H9 (cell line): Measurements from ENCODE around the gene IPP. TPM values are rescaled to one million over a fixed set of nuclear protein-coding genes. Genes with fewer than 3 reads are reported as not detected.

Source experiments
- DNase-seq: peaks from one replicate; pipeline ENCODE4 v3.0.0-alpha.2; 2017
- H2AFZ ChIP-seq: one replicate; pipeline ENCODE4 v1.6.1; 2013; ENCODE audit warnings: mild to moderate bottlenecking, low read length, control low read depth, moderate library complexity
- H2AK5ac ChIP-seq: 2 replicates; pipeline ENCODE4 v1.6.1; 2013; ENCODE audit warnings: low read length, control low read depth, mixed read lengths; ENCODE audit not compliant: insufficient read length
- H2BK120ac ChIP-seq: one replicate; pipeline ENCODE4 v1.6.1; 2013; ENCODE audit warnings: low read depth, mild to moderate bottlenecking, low read length, control low read depth, inconsistent platforms; ENCODE audit not compliant: poor library complexity, severe bottlenecking
- H2BK12ac ChIP-seq: 2 replicates; pipeline ENCODE4 v1.6.1; 2013; ENCODE audit warnings: low read length, control low read depth, mixed read lengths, low read depth; ENCODE audit not compliant: insufficient read length
- H2BK15ac ChIP-seq: 2 replicates; pipeline ENCODE4 v1.6.1; 2013; ENCODE audit warnings: low read depth, low read length, control low read depth
- H2BK20ac ChIP-seq: one replicate; pipeline ENCODE4 v1.6.1; 2013; ENCODE audit warnings: low read depth, mild to moderate bottlenecking, low read length, control low read depth, inconsistent platforms; ENCODE audit not compliant: poor library complexity, severe bottlenecking
- H2BK5ac ChIP-seq: 2 replicates; pipeline ENCODE4 v1.6.1; 2013; ENCODE audit warnings: low read length, control low read depth, mixed read lengths; ENCODE audit not compliant: insufficient read length
- H3K14ac ChIP-seq: 2 replicates; pipeline ENCODE4 v1.6.1; 2013; ENCODE audit warnings: low read length, control low read depth; ENCODE audit not compliant: insufficient read depth
- H3K18ac ChIP-seq: 2 replicates; pipeline ENCODE4 v1.6.1; 2013; ENCODE audit warnings: low read depth, mild to moderate bottlenecking, mixed read lengths, low read length, control low read depth; ENCODE audit not compliant: insufficient read length
- H3K23ac ChIP-seq: 2 replicates; pipeline ENCODE4 v1.6.1; 2013; ENCODE audit warnings: low read length, control low read depth, mixed read lengths, low read depth; ENCODE audit not compliant: insufficient read length
- H3K23me2 ChIP-seq: 2 replicates; pipeline ENCODE4 v1.6.1; 2013; ENCODE audit warnings: low read depth, mild to moderate bottlenecking, mixed read lengths, low read length, control low read depth; ENCODE audit not compliant: insufficient read length, poor library complexity, severe bottlenecking
- H3K27ac ChIP-seq: 2 replicates; pipeline ENCODE4 v1.5.1; 2013; ENCODE audit warnings: low read length, control low read depth, mixed read lengths, low read depth; ENCODE audit not compliant: insufficient read length
- H3K27me3 ChIP-seq: 2 replicates; pipeline ENCODE4 v1.6.1; 2013; ENCODE audit warnings: low read length, control low read depth, inconsistent platforms; ENCODE audit not compliant: insufficient read depth
- H3K4ac ChIP-seq: 2 replicates; pipeline ENCODE4 v1.6.1; 2013; ENCODE audit warnings: low read depth, mild to moderate bottlenecking, control low read depth, inconsistent platforms, low read length, moderate library complexity
- H3K4me1 ChIP-seq: 2 replicates; pipeline ENCODE4 v1.6.1; 2013; ENCODE audit warnings: low read length, control low read depth, inconsistent platforms; ENCODE audit not compliant: insufficient read depth
- H3K4me2 ChIP-seq: 2 replicates; pipeline ENCODE4 v1.6.1; 2013; ENCODE audit warnings: low read length, control low read depth, mixed read lengths; ENCODE audit not compliant: insufficient read length, insufficient read depth
- H3K56ac ChIP-seq: 2 replicates; pipeline ENCODE4 v1.6.1; 2013; ENCODE audit warnings: low read depth, mild to moderate bottlenecking, mixed read lengths, low read length, control low read depth; ENCODE audit not compliant: insufficient read length
- H3K79me1 ChIP-seq: 2 replicates; pipeline ENCODE4 v1.6.1; 2013; ENCODE audit warnings: low read depth, mild to moderate bottlenecking, moderate library complexity, low read length, control low read depth, inconsistent platforms; ENCODE audit not compliant: insufficient read depth, poor library complexity, severe bottlenecking
- H3K79me2 ChIP-seq: 2 replicates; pipeline ENCODE4 v1.6.1; 2013; ENCODE audit warnings: low read length, control low read depth, inconsistent platforms; ENCODE audit not compliant: insufficient read depth
- H3K9ac ChIP-seq: 2 replicates; pipeline ENCODE4 v1.6.1; 2013; ENCODE audit warnings: low read length, control low read depth, mixed read lengths; ENCODE audit not compliant: insufficient read length; ENCODE audit errors: extremely low read depth
- H3K9me3 ChIP-seq: one replicate; pipeline ENCODE4 v1.6.1; 2013; ENCODE audit warnings: low read depth, low read length, inconsistent platforms; ENCODE audit not compliant: control insufficient read depth
- H3T11ph ChIP-seq: one replicate; pipeline ENCODE4 v1.6.1; 2013; ENCODE audit warnings: mild to moderate bottlenecking, low read length, control low read depth, inconsistent platforms
- H4K20me1 ChIP-seq: one replicate; pipeline ENCODE4 v1.6.1; 2013; ENCODE audit not compliant: control insufficient read depth, insufficient read length, insufficient read depth
- H4K5ac ChIP-seq: 2 replicates; pipeline ENCODE4 v1.6.1; 2013; ENCODE audit warnings: low read depth, mild to moderate bottlenecking, mixed read lengths, low read length, control low read depth; ENCODE audit not compliant: insufficient read length
- H4K8ac ChIP-seq: replicated peaks from 2 replicates; pipeline ENCODE4 v1.6.1; 2013; ENCODE audit warnings: low read length, control low read depth, mixed read lengths, low read depth; ENCODE audit not compliant: insufficient read length
- H4K91ac ChIP-seq: 2 replicates; pipeline ENCODE4 v1.6.1; 2013; ENCODE audit warnings: low read depth, mild to moderate bottlenecking, moderate library complexity, mixed read lengths, low read length, control low read depth; ENCODE audit not compliant: insufficient read length
- H3K27ac Mint-ChIP-seq, 3 experiments: 2 replicates in 2 of 3; 3 replicates in 1 of 3; pipeline ENCODE4 v1.8.0; 2020 to 2021; ENCODE audit warnings: mixed read lengths in 3 of 3, mild to moderate bottlenecking in 1 of 3, moderate library complexity in 1 of 3
- H3K27me3 Mint-ChIP-seq: 2 replicates; pipeline ENCODE4 v1.8.0; 2021; ENCODE audit warnings: low read depth, mild to moderate bottlenecking, moderate library complexity, mixed read lengths
- H3K36me3 Mint-ChIP-seq, 3 experiments: 2 replicates in 2 of 3; 3 replicates in 1 of 3; pipeline ENCODE4 v1.8.0; 2020 to 2021; ENCODE audit warnings: low read depth in 3 of 3, mixed read lengths in 3 of 3; ENCODE audit not compliant: insufficient read depth in 1 of 3
- H3K4me1 Mint-ChIP-seq, 2 experiments: 2 replicates each; pipeline ENCODE4 v1.8.0; 2020; ENCODE audit warnings: mixed read lengths in 2 of 2
- H3K4me3 Mint-ChIP-seq, 2 experiments: 2 replicates in 1 of 2; 3 replicates in 1 of 2; pipeline ENCODE4 v1.8.0; 2020 to 2021; ENCODE audit warnings: mild to moderate bottlenecking in 2 of 2, mixed read lengths in 2 of 2, moderate library complexity in 1 of 2
- H3K9me3 Mint-ChIP-seq, 2 experiments: 2 replicates in 1 of 2; 3 replicates in 1 of 2; pipeline ENCODE4 v1.8.0; 2020; ENCODE audit warnings: mild to moderate bottlenecking in 2 of 2, mixed read lengths in 2 of 2, moderate library complexity in 1 of 2
- WGBS: extraction: QIAGEN DNeasy Blood & Tissue Kit; methylation state at CpG from one replicate; pipeline ENCODE4 v1.1.7; 2013; ENCODE audit warnings: missing lambda C conversion rate, low lambda C conversion rate, mixed read lengths; ENCODE audit not compliant: insufficient read length; ENCODE audit errors: extremely low coverage; 5-methylcytosine and 5-hydroxymethylcytosine counted together
- total RNA-seq: library from RNA; stranded (reverse); gene quantifications from 2 replicates; pipeline ENCODE4 v1.2.1, GENCODE V29; 2021
- TF ChIP-seq, protein P1 (sequence below): fragments of 200-600 bp; sonication (generic); conservative IDR thresholded peaks from 3 replicates; pipeline ENCODE4 v1.8.0; 2021; ENCODE audit warnings: antibody characterized with exemption, mild to moderate bottlenecking

Gene IPP
- total RNA-seq, 1 experiment from 2014 or later, result 6.3 TPM

DNA sequence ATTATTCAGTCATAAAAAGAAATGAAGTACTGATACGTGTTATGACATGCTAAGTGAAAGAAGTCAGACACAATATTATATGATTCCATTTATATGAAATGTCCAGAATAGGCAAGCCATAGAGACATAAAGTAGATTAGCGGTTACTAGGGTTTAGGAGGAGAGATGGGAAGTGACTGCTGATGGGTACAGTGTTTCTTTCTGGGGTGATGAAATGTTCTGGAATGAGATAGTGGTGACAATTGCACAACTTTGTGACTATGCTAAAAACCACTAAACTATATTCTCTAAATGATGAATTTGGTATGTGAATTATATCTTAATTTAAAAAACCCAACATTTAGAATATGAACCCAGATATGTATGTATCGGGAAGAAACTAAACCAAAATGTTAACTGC, 27.6 kb downstream of the IPP start:
- no peak for DNase-seq
- Histone ChIP-seq H3K23ac (no peak overlapping the region), H3K4ac (no peak overlapping the region), H3K27me3 (no peaks in the 10 kb centered on the region), H2AFZ (no peak overlapping the region), H4K20me1 (no peaks in the 10 kb centered on the region), H2AK5ac (no peak overlapping the region), H3K79me1 (no peaks in the 10 kb centered on the region), H3K9me3 (no peaks in the 10 kb centered on the region), H4K91ac (no peak overlapping the region), H3K18ac (no peak overlapping the region), H3K4me2 (no peak overlapping the region), H3K56ac (no peak overlapping the region), H2BK15ac (no peak overlapping the region), H2BK12ac (no peak overlapping the region), H3K14ac (no peak overlapping the region), H3K79me2 (no peaks in the 10 kb centered on the region), H2BK20ac (no peak overlapping the region), H4K8ac (no peak overlapping the region), H3T11ph (no peak overlapping the region), H2BK120ac (no peak overlapping the region), H3K4me1 (no peaks in the 10 kb centered on the region), H3K23me2 (no peaks in the 10 kb centered on the region), H2BK5ac (no peak overlapping the region), H3K27ac (no peak overlapping the region), H4K5ac (no peak overlapping the region), H3K9ac (no peak overlapping the region)
- Mint-ChIP-seq H3K36me3 (peaks cover 0 to 9% (median 2%) of the 10 kb centered on the region in 3 experiments; a peak in 3 of 7 replicates), H3K4me1 (peaks cover 0 to 4% of the 10 kb centered on the region in 2 experiments; a peak in 2 of 4 replicates), H3K4me3 (no peak overlapping the region), H3K9me3 (no peaks in the 10 kb centered on the region; a peak in 1 of 5 replicates), H3K27ac (no peak overlapping the region), H3K27me3 (no peaks in the 10 kb centered on the region)
- TF ChIP-seq, protein P1, sequence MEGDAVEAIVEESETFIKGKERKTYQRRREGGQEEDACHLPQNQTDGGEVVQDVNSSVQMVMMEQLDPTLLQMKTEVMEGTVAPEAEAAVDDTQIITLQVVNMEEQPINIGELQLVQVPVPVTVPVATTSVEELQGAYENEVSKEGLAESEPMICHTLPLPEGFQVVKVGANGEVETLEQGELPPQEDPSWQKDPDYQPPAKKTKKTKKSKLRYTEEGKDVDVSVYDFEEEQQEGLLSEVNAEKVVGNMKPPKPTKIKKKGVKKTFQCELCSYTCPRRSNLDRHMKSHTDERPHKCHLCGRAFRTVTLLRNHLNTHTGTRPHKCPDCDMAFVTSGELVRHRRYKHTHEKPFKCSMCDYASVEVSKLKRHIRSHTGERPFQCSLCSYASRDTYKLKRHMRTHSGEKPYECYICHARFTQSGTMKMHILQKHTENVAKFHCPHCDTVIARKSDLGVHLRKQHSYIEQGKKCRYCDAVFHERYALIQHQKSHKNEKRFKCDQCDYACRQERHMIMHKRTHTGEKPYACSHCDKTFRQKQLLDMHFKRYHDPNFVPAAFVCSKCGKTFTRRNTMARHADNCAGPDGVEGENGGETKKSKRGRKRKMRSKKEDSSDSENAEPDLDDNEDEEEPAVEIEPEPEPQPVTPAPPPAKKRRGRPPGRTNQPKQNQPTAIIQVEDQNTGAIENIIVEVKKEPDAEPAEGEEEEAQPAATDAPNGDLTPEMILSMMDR, result no peak
- no CpG with 5 or more reads among the region's 3 CpGs for WGBS
